ENCODE data around the gene ACKR3. TPM values are rescaled to one million over a fixed set of nuclear protein-coding genes. Genes with fewer than 3 reads are reported as not detected.

Gene ACKR3
- total RNA-seq, 2 experiments from 2014 or later: 1.3 to 1.5 TPM

DNA sequence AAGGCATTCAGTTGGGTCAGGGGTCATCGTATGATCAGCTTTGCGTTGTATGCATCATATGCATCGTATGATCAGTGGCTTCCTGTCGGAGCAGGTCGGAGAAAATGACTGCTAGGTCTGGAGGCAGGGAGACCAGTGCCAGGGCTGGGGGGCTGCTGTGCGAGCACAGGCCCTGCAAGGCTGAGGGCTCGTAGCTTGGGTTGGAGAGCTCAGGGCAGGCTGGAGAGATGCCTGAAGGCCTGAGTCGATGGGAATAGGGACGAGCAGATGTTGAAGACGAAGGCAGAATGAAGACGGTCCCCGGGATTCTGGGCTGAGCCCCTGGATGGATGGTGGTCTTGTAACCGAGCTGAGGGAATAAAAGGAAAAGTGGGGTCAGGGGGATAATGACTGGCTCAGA is 25.3 kb upstream of the ACKR3 start:
- Mint-ChIP-seq H3K36me3 (peaks cover 47% of the 10 kb centered on the region), H3K4me1 (peaks cover 76% of the 10 kb centered on the region), H3K27ac (no peak overlapping the region)

DNA sequence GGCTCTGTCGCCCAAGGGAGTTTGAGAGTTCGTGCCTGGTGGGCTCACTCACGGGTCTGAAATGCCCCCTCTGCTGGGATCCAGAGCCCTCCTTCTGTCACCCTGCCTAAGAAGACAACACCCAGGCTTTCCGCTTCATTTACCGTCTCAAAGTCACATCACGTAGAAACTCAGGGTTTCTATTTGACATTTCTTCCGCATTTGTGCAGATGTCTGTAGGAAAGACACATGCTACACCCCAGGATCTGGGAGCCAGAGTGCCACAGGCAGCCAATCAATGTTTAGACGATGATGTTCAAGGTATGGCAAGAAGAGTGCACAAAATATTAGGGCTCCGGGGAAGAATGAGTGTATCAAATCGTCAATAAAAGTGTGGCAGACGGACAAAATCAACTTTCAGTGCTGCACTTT is 24.4 kb upstream of the ACKR3 start:
- no peak for DNase-seq
- H3K4me3 Mint-ChIP-seq: no peak overlapping the region
- H3K4me1 Mint-ChIP-seq: peaks cover 77% of the 10 kb centered on the region
- no peaks in the 10 kb centered on the region for H3K27me3 Mint-ChIP-seq
- H3K36me3 Mint-ChIP-seq: peaks cover 40% of the 10 kb centered on the region
- H3K9me3 Mint-ChIP-seq: peaks cover 10% of the 10 kb centered on the region
- H3K27ac Mint-ChIP-seq: peak overlapping the region; percentile 95

More for the DNA sequence above, 25.3 kb upstream of the ACKR3 start:
- no peaks in the 10 kb centered on the region for H3K27me3 Mint-ChIP-seq
- no peak overlapping the region for H3K4me3 Mint-ChIP-seq
- DNase-seq: no peak
- peaks cover 10% of the 10 kb centered on the region for H3K9me3 Mint-ChIP-seq

DNA sequence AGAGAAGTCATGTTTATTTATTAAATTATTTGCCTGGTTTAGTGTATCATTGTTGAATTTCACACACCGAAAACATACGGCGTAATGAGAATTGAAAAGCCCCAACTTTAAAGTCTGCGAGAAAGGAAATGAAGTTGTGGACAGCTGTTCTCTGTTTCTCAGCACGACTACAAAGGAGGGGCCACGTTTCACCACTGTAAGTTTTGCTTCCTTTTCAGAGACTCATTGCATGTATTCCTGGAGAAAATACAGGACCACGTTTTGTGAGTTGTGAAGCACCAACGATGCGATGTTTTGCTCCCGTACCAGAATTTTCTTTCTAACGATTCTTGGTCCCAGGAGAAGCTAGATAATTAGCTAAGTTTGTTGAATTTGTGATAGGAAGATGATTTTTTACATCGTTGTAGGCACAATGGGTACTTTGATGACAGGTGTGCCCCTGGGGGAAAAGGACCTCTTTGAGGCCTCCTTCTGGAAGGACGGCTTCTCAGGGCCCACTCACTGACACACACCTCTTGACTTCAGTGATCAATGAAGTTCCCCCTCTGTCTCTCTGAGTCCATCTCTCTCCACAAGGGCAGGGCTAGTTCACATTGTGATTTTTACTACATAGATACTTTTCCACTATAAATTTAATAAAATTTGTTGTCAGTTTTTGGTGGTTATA is 23.7 kb upstream of the ACKR3 start:
- no peak for DNase-seq
- Mint-ChIP-seq H3K9me3 (peaks cover 10% of the 10 kb centered on the region), H3K4me3 (peak overlapping the region; percentile 60), H3K27me3 (no peaks in the 10 kb centered on the region), H3K4me1 (peaks cover 79% of the 10 kb centered on the region), H3K36me3 (peaks cover 37% of the 10 kb centered on the region), H3K27ac (peak overlapping the region; percentile 95)

DNA sequence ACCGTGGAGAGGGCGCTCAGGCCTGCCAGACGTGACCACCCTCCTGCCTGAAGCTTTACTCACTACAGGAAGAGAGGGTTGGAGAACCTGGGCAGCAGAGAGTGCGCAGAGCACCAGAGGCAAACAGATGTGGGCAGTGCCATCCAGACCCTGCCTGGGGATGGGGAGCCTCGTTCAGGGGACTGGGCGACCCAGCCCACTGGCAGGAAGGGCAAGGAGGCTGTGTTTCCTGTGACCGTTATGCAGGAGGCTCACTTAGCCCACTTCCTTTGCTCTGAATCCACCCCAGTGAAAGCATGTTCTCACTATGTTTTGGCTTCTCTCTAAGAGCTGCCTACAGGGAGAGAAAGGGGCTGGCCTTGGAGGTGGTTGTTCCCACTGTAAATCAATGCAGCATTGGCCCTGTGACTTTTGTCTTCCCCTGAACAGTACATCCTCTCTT is 23.0 kb upstream of the ACKR3 start:
- DNase-seq: peak; percentile 33
- Mint-ChIP-seq H3K4me3 (peak overlapping the region; percentile 60), H3K27me3 (no peaks in the 10 kb centered on the region), H3K27ac (peak overlapping the region; percentile 95), H3K36me3 (peaks cover 31% of the 10 kb centered on the region), H3K4me1 (peaks cover 78% of the 10 kb centered on the region), H3K9me3 (peaks cover 6% of the 10 kb centered on the region)

DNA sequence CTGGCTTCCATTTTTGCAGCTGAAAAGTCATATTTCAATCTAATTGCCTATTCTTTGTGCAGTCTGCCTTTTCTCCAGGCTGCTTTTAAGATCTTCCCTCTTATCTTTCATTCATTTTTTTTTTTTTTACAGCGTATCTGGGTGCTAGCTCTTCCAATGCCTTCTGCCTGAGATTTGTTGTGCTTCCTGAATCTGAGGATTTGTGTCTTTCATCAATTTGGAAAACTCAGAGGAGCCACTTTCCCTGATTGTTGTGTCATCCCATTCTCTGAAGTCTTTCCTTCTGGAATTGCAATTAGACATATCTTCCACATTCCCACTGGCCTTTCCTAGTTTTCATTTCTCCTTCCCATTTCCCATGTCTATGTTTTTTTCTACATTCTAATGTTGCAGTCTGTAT is 21.9 kb upstream of the ACKR3 start:
- H3K27ac Mint-ChIP-seq: peak overlapping the region; percentile 30
- H3K9me3 Mint-ChIP-seq: peaks cover 4% of the 10 kb centered on the region
- no peaks in the 10 kb centered on the region for H3K27me3 Mint-ChIP-seq
- H3K4me1 Mint-ChIP-seq: peaks cover 87% of the 10 kb centered on the region
- peaks cover 23% of the 10 kb centered on the region for H3K36me3 Mint-ChIP-seq
- no peak overlapping the region for H3K4me3 Mint-ChIP-seq
- no peak for DNase-seq

DNA sequence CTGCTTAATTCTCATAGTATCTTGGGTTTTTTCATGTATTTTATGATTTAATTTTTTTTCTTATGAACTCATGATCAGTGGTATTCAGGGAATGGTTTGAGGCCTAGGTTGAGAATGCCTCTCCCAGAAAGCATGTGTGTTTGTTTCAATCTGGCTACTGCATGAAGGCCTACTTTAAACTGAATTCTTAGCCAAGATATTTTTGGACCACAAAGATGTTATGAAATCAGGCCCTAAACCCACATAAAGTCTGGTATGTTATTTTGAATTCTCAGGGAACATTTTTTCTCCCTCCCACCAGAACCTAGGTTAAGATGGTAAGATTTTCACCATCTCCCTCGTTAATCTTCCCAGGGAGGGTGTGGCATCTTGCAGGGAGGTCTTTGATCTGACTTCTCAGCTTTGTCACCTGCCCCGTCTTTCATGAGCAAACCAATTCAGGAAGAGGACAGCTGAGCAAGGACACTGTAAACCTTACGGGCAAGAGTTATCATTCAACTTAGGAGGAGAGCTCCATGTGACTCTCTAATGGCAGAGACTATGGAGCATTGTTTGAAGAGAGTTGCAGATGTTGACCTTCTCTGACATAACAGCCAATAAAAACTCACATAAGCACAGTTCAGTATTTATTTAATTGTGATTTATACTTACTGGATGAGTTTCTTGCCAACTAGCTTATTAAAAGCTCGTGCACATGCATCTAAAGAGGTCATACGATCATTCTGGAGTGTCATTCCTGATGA is 21.3 kb upstream of the ACKR3 start:
- H3K4me1 Mint-ChIP-seq: peaks cover 84% of the 10 kb centered on the region
- H3K9me3 Mint-ChIP-seq: peaks cover 4% of the 10 kb centered on the region
- no peaks in the 10 kb centered on the region for H3K27me3 Mint-ChIP-seq
- DNase-seq: no peak
- peaks cover 22% of the 10 kb centered on the region for H3K36me3 Mint-ChIP-seq
- peak overlapping the region; percentile 30 for H3K27ac Mint-ChIP-seq
- H3K4me3 Mint-ChIP-seq: no peak overlapping the region

DNA sequence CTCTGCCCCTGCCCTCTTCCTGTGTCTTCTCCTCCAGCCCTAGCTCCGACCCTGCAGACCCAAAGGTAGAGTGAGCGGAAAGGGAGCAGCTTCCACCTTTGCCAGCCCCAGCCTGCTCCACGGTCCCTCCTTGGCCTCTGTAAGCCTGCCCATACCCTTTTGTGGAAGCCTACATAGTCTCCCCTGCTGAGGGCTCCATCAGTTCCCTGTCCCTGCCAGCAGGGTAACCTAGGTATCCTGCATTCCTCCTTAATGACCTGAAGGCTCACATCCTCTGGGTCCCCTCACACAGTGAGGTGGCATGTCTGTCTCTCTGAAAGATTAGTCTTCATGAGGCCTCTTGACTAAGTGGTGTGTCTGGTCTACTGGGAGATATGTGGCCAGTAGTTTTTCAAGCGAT is 20.5 kb upstream of the ACKR3 start:
- H3K4me1 Mint-ChIP-seq: peaks cover 90% of the 10 kb centered on the region
- H3K9me3 Mint-ChIP-seq: peaks cover 10% of the 10 kb centered on the region
- H3K27me3 Mint-ChIP-seq: no peaks in the 10 kb centered on the region
- peaks cover 26% of the 10 kb centered on the region for H3K36me3 Mint-ChIP-seq
- no peak overlapping the region for H3K27ac Mint-ChIP-seq
- no peak for DNase-seq
- H3K4me3 Mint-ChIP-seq: no peak overlapping the region

DNA sequence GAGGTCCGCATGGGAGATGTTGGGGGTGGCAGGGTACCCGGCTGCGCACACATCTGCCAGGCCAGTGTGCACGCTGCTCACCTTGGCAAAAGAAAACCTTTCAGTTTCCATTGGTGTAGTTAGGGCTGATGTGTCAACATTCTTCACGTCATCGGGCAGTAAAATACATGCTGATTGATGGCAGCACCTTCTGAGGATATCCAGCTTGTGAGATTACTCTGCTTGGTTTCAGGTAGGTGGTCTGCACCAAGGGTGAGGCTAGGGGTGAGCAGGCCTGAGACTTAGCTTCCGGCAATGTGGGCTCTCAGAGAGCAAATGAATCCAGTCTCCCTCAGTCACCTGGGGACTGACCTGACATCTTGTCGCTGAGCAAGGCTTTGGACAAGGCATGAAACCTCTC is 19.3 kb upstream of the ACKR3 start:
- peaks cover 89% of the 10 kb centered on the region for H3K4me1 Mint-ChIP-seq
- no peaks in the 10 kb centered on the region for H3K27me3 Mint-ChIP-seq
- peak overlapping the region; percentile 43 for H3K27ac Mint-ChIP-seq
- peaks cover 30% of the 10 kb centered on the region for H3K36me3 Mint-ChIP-seq
- peaks cover 12% of the 10 kb centered on the region for H3K9me3 Mint-ChIP-seq
- no peak for DNase-seq
- no peak overlapping the region for H3K4me3 Mint-ChIP-seq

DNA sequence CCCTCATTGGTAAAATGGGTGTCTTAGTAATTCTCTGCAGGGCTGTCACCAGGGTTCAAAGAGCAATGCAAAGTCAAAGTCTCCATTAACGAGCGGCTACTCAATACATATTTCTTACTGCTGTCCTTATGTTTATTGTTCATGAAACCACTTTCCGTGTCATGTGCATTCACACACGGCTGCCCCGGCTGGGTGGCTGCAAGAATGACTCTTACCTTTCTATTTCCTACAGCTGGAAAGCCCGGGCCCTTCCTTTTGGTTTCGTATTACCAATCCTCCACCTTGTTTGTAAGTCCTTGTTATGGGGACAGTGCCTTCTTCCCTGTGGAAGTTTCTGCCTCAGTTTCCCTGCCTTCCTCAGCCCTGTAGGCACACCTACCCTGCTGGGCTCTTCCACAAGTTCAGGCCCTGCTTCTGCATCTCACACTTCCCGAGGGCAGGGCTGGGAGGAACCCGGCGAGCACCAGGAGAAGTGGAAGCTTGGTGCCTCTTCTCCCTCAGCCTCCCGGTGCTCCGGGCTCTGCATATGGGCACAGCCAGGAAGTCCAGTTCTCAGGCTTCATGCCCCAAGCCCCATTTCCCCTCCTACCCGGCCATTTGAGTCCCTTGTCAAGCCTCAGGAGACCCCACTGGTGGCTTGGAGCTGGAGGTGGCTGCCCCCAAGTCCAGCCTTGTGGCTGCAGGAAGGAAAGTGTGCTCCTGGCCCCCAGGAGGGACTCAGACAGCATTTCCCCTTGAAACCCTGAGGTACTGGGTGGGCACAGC is 18.7 kb upstream of the ACKR3 start:
- no peak for DNase-seq
- H3K9me3 Mint-ChIP-seq: peaks cover 12% of the 10 kb centered on the region
- H3K4me1 Mint-ChIP-seq: peaks cover 90% of the 10 kb centered on the region
- H3K27me3 Mint-ChIP-seq: no peaks in the 10 kb centered on the region
- H3K27ac Mint-ChIP-seq: peak overlapping the region; percentile 43
- no peak overlapping the region for H3K4me3 Mint-ChIP-seq
- peaks cover 31% of the 10 kb centered on the region for H3K36me3 Mint-ChIP-seq

DNA sequence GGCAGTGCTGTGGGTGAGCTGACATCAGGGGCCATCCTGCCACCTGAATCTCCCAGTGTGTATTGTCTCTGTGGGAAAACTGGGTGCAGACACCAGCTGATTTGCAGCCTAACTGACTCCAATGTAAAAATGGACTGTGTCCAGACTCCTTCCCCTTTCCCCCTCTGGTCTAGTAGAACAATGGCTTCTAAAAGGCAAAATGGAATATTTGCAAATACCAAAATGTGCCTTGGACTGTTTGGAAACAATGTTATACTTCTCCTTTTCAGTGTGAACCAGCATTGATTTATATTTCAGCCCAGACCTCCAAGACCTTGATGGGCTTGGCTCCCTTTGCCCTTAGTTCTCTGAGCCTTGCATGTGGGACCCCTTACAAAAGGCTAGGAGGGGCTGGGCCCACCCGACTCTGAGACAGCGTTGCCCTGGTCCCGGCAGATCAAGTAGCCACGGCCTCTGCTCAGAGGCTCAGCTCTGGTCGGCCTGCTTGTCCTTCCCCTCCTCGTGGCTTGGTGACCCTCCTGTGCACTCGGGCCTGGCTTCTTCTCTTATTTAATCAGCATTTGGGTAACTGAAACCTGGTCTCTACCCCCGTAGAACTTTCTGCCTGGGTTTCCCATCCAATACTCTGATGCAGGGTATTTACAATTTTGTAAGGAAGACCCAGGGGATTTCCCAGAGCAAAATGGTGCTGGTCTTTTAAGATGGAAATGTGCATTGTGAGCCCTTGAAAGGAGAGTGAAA is 18.0 kb upstream of the ACKR3 start:
- H3K27ac Mint-ChIP-seq: peak overlapping the region; percentile 77
- no peak for DNase-seq
- peaks cover 12% of the 10 kb centered on the region for H3K9me3 Mint-ChIP-seq
- peaks cover 35% of the 10 kb centered on the region for H3K36me3 Mint-ChIP-seq
- H3K27me3 Mint-ChIP-seq: no peaks in the 10 kb centered on the region
- H3K4me1 Mint-ChIP-seq: peaks cover 84% of the 10 kb centered on the region
- H3K4me3 Mint-ChIP-seq: no peak overlapping the region

DNA sequence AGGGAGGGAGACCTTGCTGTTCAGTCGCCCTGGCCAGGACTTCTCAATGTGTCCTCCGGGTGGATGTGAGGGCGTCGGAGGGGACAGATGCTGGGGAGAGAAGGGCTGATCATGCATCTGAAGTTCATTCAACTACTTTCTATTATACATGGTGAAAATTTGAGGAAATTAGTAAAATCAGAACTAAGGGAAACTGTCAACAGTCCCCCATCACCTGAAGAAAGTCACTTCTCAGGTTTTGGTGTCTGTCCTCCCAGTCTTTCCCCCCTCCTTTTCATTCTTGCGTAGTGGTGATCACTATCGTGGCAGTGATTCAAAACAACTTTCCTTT is 17.4 kb upstream of the ACKR3 start:
- H3K27ac Mint-ChIP-seq: peak overlapping the region; percentile 77
- peaks cover 81% of the 10 kb centered on the region for H3K4me1 Mint-ChIP-seq
- no peak overlapping the region for H3K4me3 Mint-ChIP-seq
- H3K27me3 Mint-ChIP-seq: no peaks in the 10 kb centered on the region
- peaks cover 12% of the 10 kb centered on the region for H3K9me3 Mint-ChIP-seq
- no peak for DNase-seq
- H3K36me3 Mint-ChIP-seq: peaks cover 35% of the 10 kb centered on the region

DNA sequence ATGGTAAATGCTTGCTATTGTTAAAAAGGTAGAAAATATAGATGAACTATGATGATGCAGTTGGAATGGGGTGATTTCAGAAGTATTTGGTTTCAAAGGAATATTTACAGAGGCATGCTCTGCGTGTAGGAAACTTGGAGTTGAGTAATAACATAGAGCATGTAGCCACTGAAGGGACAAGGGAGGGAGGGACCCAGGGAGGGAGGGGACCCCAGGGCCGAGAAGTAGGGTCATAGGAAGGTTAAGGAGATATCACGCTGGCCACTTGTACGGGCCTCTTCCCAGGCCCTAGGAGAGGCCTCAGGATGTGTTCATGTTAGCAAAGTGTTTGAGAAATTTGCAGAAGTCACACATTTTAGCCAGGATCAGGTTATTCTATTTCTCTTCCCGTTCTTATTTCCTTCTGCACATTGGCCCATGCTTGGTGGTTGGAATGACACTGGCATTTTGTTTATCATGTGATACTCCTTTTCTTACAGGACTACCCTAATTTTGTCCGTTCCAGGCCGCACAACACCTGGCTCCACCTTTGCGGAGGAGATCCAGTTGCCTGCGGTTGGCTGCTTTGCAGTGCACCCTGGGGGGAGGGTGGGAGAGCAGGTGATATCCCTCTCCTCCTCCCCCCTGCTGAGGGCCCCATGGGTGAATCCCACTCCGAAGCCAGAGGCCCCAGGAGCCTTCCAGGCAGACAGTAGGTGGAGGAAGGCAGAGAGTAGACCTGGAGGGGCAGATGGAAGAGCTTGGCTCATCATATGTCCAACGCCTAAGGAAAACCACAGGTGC is 16.9 kb upstream of the ACKR3 start:
- Mint-ChIP-seq H3K9me3 (peaks cover 11% of the 10 kb centered on the region), H3K36me3 (peaks cover 33% of the 10 kb centered on the region), H3K27ac (peak overlapping the region; percentile 77), H3K4me3 (no peak overlapping the region), H3K27me3 (no peaks in the 10 kb centered on the region), H3K4me1 (peaks cover 75% of the 10 kb centered on the region)
- DNase-seq: no peak

DNA sequence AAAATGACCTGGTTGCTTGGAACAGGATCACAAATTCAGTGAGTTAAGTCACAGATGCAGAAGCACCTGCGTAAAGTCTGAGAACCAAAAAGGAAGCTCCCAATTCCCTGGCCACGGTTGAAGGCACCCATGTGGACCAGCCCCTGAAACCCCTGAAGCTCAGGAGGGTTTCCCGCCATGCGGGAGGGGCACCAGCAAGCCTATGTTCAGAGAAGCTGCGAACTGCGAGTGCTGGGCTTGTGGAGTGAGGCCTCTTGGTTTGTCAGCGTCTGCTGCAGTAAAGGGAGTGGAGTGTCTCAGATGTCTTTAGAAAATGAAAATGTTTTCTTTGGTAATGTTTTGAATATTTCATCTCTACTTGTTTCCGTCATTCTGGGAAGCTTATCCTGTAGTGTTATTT is 16.1 kb upstream of the ACKR3 start:
- H3K27ac Mint-ChIP-seq: peak overlapping the region; percentile 67
- H3K4me3 Mint-ChIP-seq: no peak overlapping the region
- H3K9me3 Mint-ChIP-seq: peaks cover 9% of the 10 kb centered on the region
- no peak for DNase-seq
- peaks cover 26% of the 10 kb centered on the region for H3K36me3 Mint-ChIP-seq
- no peaks in the 10 kb centered on the region for H3K27me3 Mint-ChIP-seq
- peaks cover 75% of the 10 kb centered on the region for H3K4me1 Mint-ChIP-seq

DNA sequence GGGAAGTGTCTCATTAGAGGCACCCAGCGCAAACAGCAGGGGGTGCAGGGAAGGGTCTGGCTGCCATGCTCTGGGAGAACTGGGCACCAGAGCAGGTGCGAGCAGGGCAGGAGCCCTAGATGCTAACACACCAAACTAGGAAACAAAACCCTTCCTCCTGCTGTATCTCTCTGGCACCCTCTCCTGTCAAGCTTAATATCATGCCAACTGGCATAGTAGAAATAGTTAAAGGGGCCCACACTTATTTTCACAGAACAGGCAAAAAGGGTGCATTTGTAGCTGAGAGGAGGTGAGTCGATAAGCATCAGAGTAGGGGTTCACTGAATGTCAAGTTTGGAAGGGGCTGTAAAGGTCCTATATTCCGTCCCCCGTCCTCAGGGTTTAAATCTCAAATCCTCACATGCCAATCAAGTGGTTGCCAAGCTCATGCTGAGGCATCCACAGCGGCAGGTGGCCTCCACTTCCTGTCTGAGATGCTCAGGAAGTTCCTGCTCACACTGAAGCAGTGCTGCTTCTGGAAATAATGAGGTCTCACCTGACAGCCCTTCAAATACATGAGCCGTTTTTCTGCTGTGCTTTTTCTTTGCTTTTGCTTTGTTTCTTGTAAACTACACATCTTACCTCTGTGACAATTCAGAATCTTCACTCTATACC is 14.9 kb upstream of the ACKR3 start:
- peak overlapping the region; percentile 28 for H3K27ac Mint-ChIP-seq
- H3K4me1 Mint-ChIP-seq: peaks cover 73% of the 10 kb centered on the region
- H3K9me3 Mint-ChIP-seq: peaks cover 9% of the 10 kb centered on the region
- no peak for DNase-seq
- no peak overlapping the region for H3K4me3 Mint-ChIP-seq
- peaks cover 28% of the 10 kb centered on the region for H3K36me3 Mint-ChIP-seq
- no peaks in the 10 kb centered on the region for H3K27me3 Mint-ChIP-seq

All from activated naive CD8-positive, alpha-beta T cell treated with anti-CD3 and anti-CD28 coated beads for 36 hours (primary cell).